GM18499 (cell line): ENCODE data around the gene ELSPBP1.
"Not testable (repeated sequence)": the region's sequence is repeated elsewhere in the genome, so short reads cannot be mapped to it uniquely, and the experiment has no call there.

Experiments used
- ATAC-seq: cut with Tn5 transposase; IDR thresholded peaks from one replicate; pipeline ENCODE4 v1.9.1; 2021; ENCODE audit warnings: moderate number of reproducible peaks; ENCODE audit not compliant: insufficient read depth, unreplicated experiment

The ELSPBP1 gene

GRCh38 chr19:48041877-48042580 is 47.6 kb downstream of the ELSPBP1 start:
- no peak for ATAC-seq

- ATAC-seq: no peak
These were observed 49.3 kb downstream of the ELSPBP1 start, which contains the start of gene CABP5 for GRCh38 chr19:48043675-48044258. Gene CABP5 (minus strand): TSS chr19:48044079. CDS start chr19:48043922, 157 bp downstream.

- no peak for ATAC-seq
These were observed 50.1 kb downstream of the ELSPBP1 start for GRCh38 chr19:48044561-48044960.

- ATAC-seq: no peak
These were observed 57.1 kb downstream of the ELSPBP1 start for GRCh38 chr19:48051335-48052033.

- no peak for ATAC-seq
These were observed 58.6 kb downstream of the ELSPBP1 start for GRCh38 chr19:48053076-48053475.

- ATAC-seq: no peak
These were observed 59.4 kb downstream of the ELSPBP1 start for GRCh38 chr19:48053856-48054255.

GRCh38 chr19:48059331-48059730 is 64.9 kb downstream of the ELSPBP1 start:
- ATAC-seq: no peak

GRCh38 chr19:48060381-48060780 is 65.9 kb downstream of the ELSPBP1 start:
- ATAC-seq: no peak

- ATAC-seq: no peak
These were observed 67.2 kb downstream of the ELSPBP1 start for GRCh38 chr19:48061401-48062344.

- no peak for ATAC-seq
These were observed 70.1 kb downstream of the ELSPBP1 start for GRCh38 chr19:48064509-48064908.

GRCh38 chr19:48069435-48069834 is 75.0 kb downstream of the ELSPBP1 start:
- ATAC-seq: no peak

GRCh38 chr19:48070177-48070769 is 75.8 kb downstream of the ELSPBP1 start:
- not testable (repeated sequence) for ATAC-seq
